ENCODE results near the gene RAB23. TPM values are rescaled to one million over a fixed set of nuclear protein-coding genes. Genes with fewer than 3 reads are reported as not detected.

The RAB23 gene
- total and polyA plus RNA-seq, 2 experiments from 2014 or later: 11.9 to 14.7 TPM

DNA sequence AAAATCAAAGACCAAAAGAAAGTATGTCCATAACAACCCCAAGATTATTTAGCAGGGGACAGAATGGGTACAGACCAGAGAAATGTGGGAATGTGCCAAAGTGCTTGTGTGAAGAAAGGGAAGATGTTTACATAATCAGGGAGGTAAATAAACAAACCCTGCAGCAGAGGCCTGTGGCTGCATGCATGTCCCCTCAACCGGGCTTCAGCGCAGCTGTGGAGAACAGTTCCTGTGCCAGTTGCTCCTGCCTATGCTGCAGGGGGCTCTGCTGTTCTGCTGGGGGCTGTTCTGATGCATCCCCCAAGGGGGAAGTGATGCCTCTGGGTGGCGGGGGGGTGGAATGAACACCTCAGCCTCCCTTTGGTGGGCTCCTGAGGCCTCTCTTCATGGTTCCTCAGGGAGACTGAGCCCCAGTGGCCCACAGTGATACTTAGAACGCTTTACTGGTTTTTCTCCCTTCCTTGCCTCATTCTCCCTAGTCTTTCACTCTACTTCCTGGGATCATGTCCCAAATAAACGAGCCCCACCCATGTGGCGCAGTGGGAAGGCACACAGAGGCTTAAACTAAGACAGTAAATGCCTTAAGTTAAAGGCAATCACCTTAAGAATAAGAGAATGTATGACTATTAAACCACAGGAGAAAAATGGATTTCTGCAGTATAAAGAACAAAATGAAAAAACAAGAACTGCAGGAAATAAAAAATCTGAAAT, 23.0 kb downstream of the RAB23 start:
- no peaks in the 10 kb centered on the region for H3K27me3 ChIP-seq
- no peaks in the 10 kb centered on the region for H3K9me3 ChIP-seq (ENCODE audit: low read depth)
- H3K27ac ChIP-seq: no peak overlapping the region
- peaks cover under 1% of the 10 kb centered on the region for H3K36me3 ChIP-seq
- no peak overlapping the region for H3K4me3 ChIP-seq
- H3K4me1 ChIP-seq (ENCODE audit: low read depth): no peaks in the 10 kb centered on the region
- no peak for DNase-seq (ENCODE audit: low read depth in 1 of 2, low spot score in 1 of 2)
- TF ChIP-seq, protein P1, sequence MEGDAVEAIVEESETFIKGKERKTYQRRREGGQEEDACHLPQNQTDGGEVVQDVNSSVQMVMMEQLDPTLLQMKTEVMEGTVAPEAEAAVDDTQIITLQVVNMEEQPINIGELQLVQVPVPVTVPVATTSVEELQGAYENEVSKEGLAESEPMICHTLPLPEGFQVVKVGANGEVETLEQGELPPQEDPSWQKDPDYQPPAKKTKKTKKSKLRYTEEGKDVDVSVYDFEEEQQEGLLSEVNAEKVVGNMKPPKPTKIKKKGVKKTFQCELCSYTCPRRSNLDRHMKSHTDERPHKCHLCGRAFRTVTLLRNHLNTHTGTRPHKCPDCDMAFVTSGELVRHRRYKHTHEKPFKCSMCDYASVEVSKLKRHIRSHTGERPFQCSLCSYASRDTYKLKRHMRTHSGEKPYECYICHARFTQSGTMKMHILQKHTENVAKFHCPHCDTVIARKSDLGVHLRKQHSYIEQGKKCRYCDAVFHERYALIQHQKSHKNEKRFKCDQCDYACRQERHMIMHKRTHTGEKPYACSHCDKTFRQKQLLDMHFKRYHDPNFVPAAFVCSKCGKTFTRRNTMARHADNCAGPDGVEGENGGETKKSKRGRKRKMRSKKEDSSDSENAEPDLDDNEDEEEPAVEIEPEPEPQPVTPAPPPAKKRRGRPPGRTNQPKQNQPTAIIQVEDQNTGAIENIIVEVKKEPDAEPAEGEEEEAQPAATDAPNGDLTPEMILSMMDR (IDR thresholded peaks at IDR 0.05; ENCODE audit: low read depth, low read length): no peak

DNA sequence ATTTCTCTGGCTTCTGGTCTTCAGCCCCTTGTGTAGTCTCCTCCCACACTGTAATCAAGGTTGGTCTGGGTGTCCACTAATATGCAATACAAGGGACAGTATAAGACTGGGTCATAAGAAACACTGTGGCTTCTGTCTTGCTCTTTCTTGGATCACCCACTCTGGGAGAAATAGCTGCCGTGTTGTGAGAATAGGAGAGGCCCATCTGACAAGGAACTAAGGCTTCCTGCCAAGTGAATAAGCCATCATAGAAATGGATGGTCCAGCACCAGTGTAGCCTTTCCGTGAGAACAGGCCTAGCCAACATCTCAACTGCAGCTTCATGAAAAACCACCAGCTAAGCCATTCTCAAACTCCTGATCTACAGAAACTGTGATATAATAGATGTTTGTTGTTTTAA, 26.6 kb downstream of the RAB23 start:
- Histone ChIP-seq H3K27me3 (no peaks in the 10 kb centered on the region), H3K27ac (no peak overlapping the region), H3K4me3 (no peak overlapping the region), H3K36me3 (peaks cover 25% of the 10 kb centered on the region), H3K9me3 (ENCODE audit: low read depth) (no peaks in the 10 kb centered on the region), H3K4me1 (ENCODE audit: low read depth) (no peaks in the 10 kb centered on the region)
- TF ChIP-seq, protein P1 (IDR thresholded peaks at IDR 0.05; ENCODE audit: low read depth, low read length): no peak
- no peak for DNase-seq (ENCODE audit: low read depth in 1 of 2, low spot score in 1 of 2)

DNA sequence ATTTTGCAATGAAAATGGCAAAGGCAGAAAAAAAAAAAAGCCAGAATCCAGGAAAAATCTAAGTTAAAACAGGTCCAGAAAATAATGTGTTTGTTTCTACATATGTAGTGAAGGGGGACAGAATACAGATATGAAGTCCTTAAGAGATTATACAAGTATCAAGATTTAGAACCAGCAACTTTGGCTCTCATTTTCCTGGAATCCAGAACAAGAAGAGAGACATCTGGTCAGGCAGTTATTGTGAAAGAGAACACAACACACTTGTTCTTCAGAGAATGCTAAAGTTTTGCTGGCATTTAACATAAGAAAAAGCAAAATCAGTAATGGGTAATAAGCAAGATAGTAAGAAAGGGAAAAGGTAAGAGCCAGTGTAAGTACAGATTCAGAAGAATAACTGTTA, 28.9 kb downstream of the RAB23 start:
- H3K4me3 ChIP-seq: no peak overlapping the region
- H3K4me1 ChIP-seq (ENCODE audit: low read depth): no peaks in the 10 kb centered on the region
- H3K27ac ChIP-seq: no peak overlapping the region
- peaks cover 36% of the 10 kb centered on the region for H3K36me3 ChIP-seq
- no peaks in the 10 kb centered on the region for H3K9me3 ChIP-seq (ENCODE audit: low read depth)
- no peaks in the 10 kb centered on the region for H3K27me3 ChIP-seq
- peak in 1 of 2 donors; percentile 68 for DNase-seq (ENCODE audit: low read depth in 1 of 2, low spot score in 1 of 2)
- TF ChIP-seq, protein P1 (IDR thresholded peaks at IDR 0.05; ENCODE audit: low read depth, low read length): no peak

DNA sequence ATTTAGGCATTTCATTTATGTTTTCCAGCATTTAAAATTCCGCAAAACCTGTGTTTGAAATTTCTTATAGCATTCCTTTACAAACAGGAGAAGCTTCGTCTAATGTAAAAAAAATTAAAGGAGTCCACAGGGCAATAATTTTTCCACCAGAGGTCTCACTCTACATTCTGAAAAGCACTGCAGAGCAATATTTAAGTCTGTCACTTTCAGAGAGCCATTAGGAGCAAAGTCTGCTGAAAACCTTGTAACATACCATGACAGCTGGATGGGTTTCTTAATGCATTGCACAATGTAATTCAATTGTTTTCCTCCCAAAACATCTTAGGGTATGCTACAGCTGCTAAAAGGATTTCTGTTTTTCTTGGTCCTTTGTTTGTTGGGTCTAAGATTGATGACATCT, 32.0 kb downstream of the RAB23 start:
- peak in 1 of 2 donors; percentile 75 for DNase-seq (ENCODE audit: low read depth in 1 of 2, low spot score in 1 of 2)
- H3K27ac ChIP-seq: peak overlapping the region; percentile 18

DNA sequence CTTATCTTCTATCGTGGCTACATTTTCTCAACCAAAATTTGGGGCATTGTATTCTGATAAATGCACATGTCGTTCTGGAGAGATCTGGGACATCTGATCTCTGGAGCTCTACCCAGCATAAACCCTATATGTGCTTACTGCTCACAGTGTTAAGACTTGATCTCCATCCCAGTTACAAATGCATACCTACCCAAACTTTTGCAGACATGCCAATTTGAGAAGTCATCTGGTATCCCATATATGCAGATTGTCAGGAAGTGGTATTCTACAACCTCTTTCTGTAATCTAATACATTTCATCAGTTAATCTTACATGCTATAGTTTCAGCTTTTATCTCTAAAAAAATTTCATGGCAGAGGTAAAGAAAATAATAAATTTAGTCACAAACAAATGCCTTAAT, 38.8 kb downstream of the RAB23 start:
- Histone ChIP-seq H3K27ac (no peak overlapping the region), H3K4me3 (no peak overlapping the region)

More for the DNA sequence above, 32.0 kb downstream of the RAB23 start:
- Histone ChIP-seq H3K4me1 (ENCODE audit: low read depth) (no peaks in the 10 kb centered on the region), H3K27me3 (no peaks in the 10 kb centered on the region), H3K36me3 (peaks cover 40% of the 10 kb centered on the region), H3K4me3 (no peak overlapping the region), H3K9me3 (ENCODE audit: low read depth) (no peaks in the 10 kb centered on the region)
- TF ChIP-seq, protein P1 (IDR thresholded peaks at IDR 0.05; ENCODE audit: low read depth, low read length): peak; percentile 58

More for the DNA sequence above, 38.8 kb downstream of the RAB23 start:
- Histone ChIP-seq H3K9me3 (ENCODE audit: low read depth) (no peaks in the 10 kb centered on the region), H3K4me1 (ENCODE audit: low read depth) (peaks cover 10% of the 10 kb centered on the region), H3K27me3 (no peaks in the 10 kb centered on the region), H3K36me3 (peaks cover 24% of the 10 kb centered on the region)
- no peak for DNase-seq (ENCODE audit: low read depth in 1 of 2, low spot score in 1 of 2)
- TF ChIP-seq, protein P1 (IDR thresholded peaks at IDR 0.05; ENCODE audit: low read depth, low read length): no peak

Data from cardiac muscle cell (in vitro differentiated cells and primary cell).